Glomerular endothelial cell (primary cell): ENCODE data around the gene BBC3. TPM values are rescaled to one million over a fixed set of nuclear protein-coding genes. Genes with fewer than 3 reads are reported as not detected.
A peak's percentile ranks its signal among the peaks of the same experiment; 100 is the strongest.
"Not testable (repeated sequence)": the region's sequence is repeated elsewhere in the genome, so short reads cannot be mapped to it uniquely, and the experiment has no call there.

Experiments
- DNase-seq: peaks from one replicate; pipeline ENCODE4 v3.0.0-alpha.2; 2011; ENCODE audit warnings: low read depth, low spot score; ENCODE audit errors: extremely low read depth
- total RNA-seq: library from RNA; depleted of rRNA; stranded (reverse); fragments of >200 nt; gene quantifications from 2 replicates; pipeline ENCODE4 v1.2.3, GENCODE V29; 2015

The BBC3 gene
- total RNA-seq, 1 donor from 2014 or later: 45.6 TPM

- no peak for DNase-seq
Measured at GRCh38 chr19:47258895-47259555, 28.0 kb upstream of the BBC3 start.

GRCh38 chr19:47258434-47258833, 27.4 kb upstream of the BBC3 start:
- no peak for DNase-seq

- no peak for DNase-seq
Measured at GRCh38 chr19:47257411-47258169, 26.6 kb upstream of the BBC3 start.

GRCh38 chr19:47256693-47257410, 25.9 kb upstream of the BBC3 start:
- DNase-seq: peak; percentile 85

GRCh38 chr19:47255879-47256692, 25.1 kb upstream of the BBC3 start, which contains the start of gene CCDC9:
CCDC9 (plus strand) TSS chr19:47256525; CDS start chr19:47258401, 1,876 bp downstream.
- no peak for DNase-seq

GRCh38 chr19:47253970-47254369, 23.0 kb upstream of the BBC3 start:
- no peak for DNase-seq

- DNase-seq: no peak
Measured at GRCh38 chr19:47253467-47253881, 22.5 kb upstream of the BBC3 start.

- not testable (repeated sequence) for DNase-seq
Measured at GRCh38 chr19:47253016-47253415, 22.0 kb upstream of the BBC3 start.

- no peak for DNase-seq
Measured at GRCh38 chr19:47247308-47247990, 16.4 kb upstream of the BBC3 start.

GRCh38 chr19:47243776-47244547, 13.0 kb upstream of the BBC3 start:
- no peak for DNase-seq

GRCh38 chr19:47243364-47243775, 12.4 kb upstream of the BBC3 start:
- no peak for DNase-seq

GRCh38 chr19:47241919-47242577, 11.0 kb upstream of the BBC3 start:
- DNase-seq: no peak

GRCh38 chr19:47240996-47241918, 10.3 kb upstream of the BBC3 start:
- no peak for DNase-seq

- no peak for DNase-seq
Measured at GRCh38 chr19:47240556-47240955, 9.6 kb upstream of the BBC3 start.

- DNase-seq: no peak
Measured at GRCh38 chr19:47239610-47240296, 8.8 kb upstream of the BBC3 start.

- DNase-seq: no peak
Measured at GRCh38 chr19:47239152-47239551, 8.2 kb upstream of the BBC3 start.

- no peak for DNase-seq
Measured at GRCh38 chr19:47236072-47236675, 5.2 kb upstream of the BBC3 start.
